GM19328 (cell line): Measurements from ENCODE around the gene HRH2.

Source experiments
- ATAC-seq: cut with Tn5 transposase; IDR thresholded peaks from one replicate; pipeline ENCODE4 v1.9.1; 2021; ENCODE audit warnings: mild to moderate bottlenecking, moderate library complexity; ENCODE audit not compliant: unreplicated experiment

Gene HRH2

DNA sequence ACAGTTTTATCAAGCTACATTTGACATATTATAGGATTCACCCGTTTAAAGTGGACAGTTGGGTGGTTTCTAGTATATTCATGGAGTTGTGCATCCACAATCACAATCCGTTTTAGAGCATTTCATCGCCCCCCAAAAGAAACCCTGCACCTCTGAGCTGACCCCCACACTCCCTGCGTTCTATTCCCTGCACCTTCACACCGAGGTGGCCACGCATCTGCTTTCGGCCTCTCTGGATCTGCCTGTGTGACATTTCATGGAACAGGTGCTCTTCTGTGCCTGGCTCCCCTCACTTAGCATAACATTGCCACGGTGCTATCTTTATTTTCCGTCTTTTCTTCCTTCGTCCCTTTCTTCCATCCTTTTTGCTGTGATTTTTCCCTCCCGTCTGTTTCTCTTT is 32.7 kb downstream of the HRH2 start:
- no peak for ATAC-seq

DNA sequence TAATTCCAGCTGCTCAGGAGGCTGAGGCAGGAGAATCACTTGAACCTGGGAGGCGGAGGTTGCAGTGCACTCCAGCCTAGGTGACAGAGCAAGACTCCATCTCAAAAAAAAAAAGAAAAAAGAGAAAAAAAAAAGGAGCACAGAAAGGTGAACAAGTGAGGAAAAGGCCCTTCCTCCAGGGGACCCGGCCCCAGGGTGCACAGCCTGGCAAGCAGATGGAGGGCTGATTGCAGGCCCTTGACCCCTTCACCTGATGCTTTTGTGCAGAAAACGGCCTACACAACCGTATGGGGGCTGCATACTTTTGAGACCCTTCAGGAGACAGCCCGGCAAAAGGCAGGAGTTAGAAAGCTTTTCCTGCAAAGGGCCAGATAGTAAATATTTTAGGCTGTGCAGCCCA is 33.9 kb downstream of the HRH2 start:
- no peak for ATAC-seq

DNA sequence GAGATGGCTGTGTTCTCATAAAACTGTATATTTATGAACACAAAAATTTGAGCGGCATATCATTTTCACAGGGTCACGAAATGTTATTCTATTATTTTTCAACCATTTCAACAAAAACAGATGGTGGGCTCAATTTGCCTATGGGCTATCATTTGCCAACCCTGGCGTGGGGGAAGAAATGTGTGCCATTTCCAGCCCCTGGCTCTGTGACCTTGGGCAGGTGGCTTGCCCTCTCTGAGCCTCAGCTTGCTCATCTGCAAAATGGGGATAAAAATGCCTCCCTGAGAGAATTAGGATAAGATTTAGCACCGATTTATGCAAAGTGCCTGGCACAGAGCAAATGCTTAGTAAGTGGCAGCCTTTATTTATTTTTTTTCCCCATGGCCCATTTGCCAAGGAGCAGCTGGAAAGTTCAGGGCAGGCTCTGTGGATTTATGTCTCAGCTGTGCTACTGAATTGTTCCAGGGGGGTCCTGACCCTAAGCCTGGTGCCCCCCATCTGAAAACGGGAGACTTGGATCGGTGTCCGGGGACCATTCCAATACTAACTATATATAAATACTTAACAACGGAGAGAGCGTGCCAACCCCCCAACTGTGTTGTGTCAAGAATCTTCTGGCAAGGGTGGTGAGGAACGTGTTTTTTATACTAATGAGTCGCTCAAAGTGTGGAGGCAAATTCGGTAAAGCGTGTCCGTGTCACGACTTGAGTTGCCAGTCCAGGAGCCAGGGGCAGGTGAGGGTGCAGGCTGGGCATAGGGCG is 34.5 kb downstream of the HRH2 start:
- ATAC-seq, result no peak

DNA sequence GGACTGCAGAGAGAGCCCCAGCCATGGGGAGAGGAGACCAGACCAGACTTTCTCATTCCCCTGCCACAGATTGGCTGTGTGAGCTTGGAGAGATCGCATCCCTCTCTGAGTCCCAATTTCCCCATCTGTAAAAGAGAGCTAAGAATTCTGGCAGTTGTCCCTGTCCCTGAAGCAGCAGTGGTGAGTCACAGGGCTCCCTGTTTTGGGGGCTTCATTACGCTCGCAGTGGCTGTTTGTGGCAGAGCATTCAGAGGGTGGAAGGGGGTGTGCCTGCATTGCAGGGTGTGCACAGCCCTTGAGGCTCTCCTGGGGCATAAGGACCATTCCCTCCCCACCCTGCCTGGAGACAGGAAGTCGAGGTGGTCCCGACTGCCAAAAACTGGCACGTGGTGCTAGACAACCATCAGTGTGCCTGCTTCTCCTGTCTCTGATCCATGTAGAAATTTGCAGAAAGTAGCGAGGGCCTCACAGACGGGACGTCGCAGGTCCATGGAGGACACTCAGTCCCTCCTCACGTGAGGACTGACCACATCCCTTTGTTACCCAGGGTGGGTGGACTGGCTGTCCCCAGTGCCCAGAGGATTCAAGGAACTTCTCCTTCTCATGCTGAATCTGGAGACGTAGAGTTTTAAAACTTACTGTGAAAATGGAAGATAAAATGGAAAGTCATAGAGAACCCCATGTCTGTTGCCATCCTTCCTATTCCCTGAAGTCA is 35.3 kb downstream of the HRH2 start:
- no peak for ATAC-seq

DNA sequence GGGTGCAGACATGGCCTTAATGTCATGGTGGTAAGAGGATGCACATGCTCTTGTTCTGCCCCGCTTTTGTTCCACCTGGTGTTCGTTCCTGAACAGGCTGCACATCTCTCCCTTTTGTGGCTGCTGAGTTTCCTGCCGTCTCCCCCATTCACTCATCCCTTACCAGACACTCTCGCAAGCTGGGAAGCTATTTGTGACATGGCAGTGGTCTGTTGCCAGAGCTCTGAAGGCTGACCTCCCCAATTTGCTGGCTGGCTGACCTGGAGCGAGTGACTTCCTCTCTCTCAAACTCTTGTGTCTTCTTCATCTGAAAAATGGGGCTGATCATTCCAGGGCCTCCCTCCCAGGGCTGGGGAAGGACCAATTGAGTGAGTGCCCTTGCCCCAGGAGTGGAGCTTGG is 35.9 kb downstream of the HRH2 start:
- no peak for ATAC-seq

DNA sequence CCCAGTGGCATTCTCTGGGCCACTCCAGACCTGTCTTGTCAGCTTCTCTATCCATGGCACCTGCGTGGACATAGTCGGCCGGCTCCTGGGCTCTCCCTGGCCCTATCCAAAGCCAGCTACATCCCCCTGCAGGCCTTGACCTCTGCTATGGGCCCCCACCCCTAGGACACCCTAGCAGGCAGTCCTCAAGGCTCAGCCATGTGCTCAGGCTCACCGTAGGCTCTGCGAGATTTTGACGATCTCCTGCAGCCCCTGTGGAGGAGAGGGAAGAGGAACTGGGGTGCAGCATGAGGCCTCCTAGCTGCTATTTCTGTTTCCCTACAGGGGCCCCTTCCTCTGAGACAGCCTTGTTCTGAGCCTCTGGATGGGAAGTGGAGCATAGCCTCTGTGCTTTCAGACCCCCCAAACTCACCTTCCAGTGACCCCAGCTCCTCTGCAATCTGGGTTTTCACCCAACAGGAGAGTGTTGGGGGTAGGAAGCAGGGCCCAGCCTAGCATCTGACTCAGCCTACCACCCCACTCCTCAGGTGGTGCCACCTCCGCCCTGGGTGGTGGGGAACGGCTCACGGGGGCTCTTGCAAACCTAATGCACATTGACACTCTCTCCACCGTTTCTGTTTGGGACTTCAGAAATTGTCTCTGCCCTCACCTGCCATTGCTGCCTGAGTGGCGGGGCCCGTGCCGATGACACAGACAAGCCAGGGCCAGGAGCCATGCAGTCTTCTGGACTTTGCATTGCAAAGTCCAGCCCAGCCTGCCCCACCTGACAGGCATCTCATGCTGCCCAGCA is 36.7 kb downstream of the HRH2 start:
- no peak for ATAC-seq

DNA sequence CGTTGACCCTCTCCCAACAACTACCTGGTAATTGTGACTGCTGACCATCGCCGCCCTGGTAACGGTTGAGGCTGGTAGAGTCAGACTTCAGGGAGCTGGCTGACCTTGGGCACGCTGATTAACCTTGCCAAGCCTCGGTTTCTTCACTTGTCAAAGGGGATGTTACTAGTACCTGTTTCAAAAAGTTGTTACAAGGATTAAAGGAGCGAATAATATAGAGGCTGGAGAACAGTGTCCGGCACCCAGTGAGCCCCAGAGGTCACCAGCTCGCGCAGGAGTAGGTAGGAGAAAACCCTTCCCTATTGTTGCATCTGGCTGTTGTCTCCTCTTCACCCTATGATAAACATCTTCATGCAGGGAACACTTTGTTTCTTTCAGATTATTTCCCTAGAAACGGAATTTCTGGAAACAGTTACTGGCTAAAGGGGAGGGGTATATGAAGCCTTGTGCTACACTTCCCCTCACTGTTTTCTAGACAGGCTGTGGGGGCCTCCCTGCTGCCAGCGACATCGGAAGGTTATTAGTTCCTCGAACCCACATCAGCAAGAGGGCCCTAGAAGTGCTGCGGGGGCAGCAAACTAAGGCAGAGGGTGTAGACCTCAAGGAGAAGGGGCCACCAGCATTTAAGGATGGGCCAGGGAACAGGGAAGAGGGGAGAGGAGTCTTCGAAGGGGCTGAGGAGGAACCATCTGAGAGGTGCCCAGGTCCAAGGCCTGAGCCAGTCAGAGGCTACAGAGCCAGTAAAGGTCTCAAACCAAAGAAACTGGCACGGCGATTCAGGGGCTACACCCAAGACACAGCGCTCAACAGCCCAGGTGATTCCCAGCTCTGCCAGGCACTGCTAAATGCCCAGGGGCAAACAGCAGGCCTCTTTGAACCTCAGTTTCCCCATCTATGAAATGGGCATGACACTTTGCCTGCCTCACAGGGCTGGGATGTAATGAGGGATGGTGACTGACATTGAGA is 37.6 kb downstream of the HRH2 start:
- ATAC-seq, result no peak

DNA sequence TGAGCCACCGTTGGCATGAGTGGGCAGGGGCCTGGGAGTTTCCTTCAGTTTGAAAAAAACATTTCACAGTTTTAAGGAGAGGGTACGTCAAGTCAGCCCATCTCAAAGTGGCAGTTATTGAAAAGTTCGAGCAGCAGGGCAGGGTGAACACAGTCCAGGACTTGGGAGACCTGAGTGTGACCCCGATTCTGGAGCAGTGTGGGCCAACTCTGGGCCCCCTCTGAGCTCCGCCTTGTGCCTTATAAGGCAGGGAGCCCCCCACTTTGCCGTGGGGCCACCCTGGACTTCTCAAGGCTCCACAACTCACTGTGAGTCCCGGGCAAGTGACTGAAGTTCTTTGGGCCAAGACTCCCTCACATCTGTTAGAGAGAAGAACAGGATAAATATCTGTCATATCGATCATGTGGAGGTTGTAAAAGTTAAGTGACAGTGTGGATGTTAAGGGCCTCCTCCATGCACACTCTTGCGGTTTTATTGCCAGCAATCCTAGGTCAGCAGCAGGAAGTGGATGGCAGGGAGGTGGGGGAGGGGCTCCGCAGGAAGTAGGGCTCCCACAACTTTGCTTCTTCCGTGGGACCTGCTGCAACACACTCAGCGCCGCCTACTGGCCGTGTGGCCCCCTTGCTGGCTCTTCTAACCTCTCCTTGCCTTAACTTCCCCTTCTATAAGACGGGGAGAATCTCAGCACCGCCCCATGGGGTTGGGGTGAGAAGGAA is 38.4 kb downstream of the HRH2 start:
- ATAC-seq, result no peak

DNA sequence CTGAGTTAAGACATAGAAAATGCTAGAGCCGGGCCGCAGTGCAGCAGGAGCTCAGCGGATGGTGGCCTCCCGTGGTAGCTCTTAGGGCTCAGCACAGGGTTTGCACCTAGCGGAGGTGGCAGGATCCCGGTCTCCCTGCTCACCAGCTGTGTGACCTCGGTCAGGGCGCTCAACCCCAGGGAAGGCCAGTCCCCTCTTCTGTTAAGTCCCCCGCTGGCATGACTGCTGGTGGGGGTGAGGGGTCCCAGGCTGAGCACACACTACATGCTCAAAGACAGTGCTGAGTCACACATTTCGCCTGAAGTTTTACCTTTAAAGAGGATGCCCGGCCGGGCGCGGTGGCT is 39.0 kb downstream of the HRH2 start:
- ATAC-seq, result no peak

DNA sequence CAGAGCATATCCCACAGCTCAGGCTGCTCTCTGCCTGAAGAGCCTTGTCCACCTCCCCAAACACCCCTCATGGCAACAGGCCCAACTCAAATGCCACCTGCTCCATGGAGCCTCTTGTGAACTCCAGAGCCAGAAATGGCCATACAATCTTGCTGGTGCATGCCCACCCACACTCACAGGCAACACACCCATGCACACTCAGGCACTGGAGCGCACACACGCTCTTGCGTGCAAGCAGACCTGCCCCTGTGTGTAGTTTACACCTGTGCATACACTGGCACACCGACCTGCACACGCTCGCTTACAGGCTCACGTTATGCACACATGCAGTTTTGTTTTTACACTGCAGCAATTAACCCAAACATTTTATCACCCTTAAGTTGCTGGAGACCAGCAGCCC is 40.0 kb downstream of the HRH2 start:
- no peak for ATAC-seq

DNA sequence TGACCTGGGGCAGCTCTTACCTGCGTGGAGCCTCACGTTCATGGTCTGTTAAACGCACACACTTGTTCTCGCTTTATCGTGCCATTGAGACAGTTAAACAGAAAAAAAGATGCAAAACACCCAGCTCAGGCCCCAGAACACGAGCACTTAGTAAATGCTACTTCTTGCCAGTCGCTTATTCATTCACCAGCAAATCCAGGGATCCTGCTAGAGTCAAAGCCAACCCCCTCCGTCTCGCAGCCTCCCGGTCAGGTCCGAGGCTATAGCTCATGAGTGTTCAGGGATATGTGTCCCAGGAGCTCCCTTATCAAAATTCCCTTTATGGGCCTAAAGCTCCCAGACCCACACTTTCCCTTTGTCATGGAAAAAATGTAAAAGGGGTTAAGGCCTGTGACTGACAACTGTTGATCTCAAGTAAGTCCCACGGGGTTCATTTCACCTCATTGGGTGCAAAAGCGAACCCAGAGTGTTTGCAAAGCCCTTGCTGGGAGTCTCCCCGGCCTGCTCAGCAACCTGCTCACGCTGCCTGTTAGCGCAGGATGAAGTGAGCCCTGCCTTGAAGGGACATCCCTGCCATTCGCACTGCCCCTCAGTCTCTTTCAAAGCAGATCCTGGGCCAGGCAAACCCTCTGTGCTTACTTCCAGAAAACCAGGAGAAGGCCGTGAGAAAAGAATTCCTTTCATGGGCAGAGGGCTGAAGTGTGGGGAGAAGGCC is 40.7 kb downstream of the HRH2 start:
- ATAC-seq, result no peak

DNA sequence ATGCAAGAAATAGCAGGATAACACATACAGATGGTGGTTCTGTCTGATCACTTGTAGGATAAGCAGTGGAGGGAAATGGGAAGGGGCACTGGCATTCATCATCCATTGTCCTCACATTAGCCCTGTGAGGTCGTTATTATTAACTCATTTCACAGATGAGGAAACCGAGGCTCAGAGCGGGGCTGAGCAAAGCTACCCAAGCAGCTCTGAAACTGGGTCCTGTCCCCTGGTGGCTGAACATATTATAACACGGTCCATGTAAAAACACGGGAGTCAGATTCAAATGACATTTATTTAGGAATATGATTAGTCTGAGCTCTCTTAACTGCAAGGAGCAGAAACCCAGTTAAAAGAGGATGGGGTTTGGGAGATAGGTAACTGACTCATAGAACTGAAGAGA is 43.1 kb downstream of the HRH2 start:
- ATAC-seq, result no peak

DNA sequence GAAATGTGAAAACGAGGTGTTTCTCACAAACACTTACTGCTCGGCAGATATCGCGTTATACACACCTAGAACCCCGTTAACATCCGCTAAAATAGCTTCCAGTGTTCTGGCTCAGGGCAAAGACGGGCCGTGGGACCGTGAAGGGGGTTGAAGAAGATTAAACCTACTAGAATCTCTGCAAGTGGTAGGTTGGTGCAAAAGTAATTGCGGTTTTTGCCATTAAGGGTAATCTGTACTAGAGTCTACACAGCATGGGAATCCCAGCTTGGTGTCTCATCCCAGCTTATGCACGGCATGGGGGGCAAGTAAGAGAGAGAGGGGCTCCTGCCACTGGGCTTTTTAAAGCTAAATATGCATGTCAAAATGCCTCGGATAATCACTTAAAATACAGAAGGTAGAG is 43.9 kb downstream of the HRH2 start:
- ATAC-seq, result no peak

DNA sequence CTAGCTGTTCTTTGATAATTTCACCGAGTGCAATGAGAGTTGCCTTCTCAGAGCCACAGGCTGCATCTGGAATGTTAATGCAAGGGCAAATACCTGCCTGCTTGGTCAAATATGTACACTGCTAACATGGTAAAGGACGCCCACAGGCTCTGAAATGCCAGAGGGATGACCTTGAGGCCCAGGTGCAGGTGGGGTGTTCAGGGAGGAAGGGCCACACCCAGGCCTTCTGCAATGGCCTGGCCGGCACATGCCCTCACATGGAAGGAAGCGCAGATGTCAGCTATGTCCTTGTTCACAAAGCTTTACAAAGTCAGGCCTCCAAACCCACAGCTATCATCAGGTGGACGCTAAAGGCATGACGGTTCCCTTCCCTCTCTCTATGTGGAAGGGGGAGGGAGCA is 48.6 kb downstream of the HRH2 start:
- ATAC-seq, result no peak

DNA sequence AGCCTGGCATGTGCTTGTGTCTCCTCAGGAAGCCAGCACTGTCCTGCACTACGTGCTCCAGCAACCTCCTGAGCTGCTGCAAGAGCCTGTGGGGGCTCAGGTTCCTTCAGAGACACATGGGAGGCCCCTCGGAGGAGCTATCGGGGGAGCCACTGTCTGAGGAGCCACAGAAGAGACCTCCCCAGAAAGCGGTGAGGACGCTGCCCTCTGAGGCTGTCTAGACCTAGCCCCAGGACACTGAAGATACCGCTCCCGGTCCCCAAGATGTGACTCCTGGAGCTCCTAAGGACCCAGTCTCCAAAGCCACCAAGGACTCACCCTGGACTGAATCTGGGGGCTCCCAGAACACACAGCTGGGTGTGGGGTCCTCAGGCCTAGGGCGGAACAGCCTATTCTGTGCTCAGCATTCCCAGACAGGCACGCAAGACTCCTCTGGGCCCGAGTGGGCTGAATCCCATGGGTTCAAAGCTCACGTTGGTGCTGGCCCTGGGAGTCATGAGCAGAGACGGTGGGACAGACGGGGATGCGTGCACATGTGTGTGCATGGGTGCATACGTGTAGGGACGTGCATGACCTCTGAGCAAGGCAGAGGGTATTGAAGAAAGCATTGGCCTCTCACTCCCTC is 50.0 kb downstream of the HRH2 start:
- no peak for ATAC-seq

DNA sequence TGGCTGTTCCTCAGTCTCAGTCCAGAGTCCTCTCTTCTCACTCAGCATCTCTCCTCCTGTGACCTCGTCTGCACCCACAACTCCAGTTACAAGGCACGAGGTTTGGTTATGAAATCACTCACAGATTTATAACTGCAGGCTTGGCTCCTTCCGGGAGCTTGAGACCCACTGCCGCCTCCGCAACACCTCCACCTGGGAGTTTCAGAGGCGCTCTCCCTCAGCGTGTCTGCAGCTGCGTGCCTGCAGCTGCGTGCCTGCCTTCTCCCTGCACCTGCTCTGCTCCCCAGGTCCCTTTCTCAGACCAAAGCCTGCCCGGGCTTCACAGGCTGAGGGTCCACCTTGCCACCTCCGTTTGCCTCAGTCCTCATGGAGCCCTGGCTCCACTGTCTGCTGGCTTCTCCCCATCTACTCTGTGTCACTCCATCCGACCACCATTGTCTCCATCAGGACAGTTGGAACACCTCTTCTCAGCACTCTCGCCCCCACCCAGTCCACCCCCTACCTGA is 51.5 kb downstream of the HRH2 start:
- no peak for ATAC-seq

DNA sequence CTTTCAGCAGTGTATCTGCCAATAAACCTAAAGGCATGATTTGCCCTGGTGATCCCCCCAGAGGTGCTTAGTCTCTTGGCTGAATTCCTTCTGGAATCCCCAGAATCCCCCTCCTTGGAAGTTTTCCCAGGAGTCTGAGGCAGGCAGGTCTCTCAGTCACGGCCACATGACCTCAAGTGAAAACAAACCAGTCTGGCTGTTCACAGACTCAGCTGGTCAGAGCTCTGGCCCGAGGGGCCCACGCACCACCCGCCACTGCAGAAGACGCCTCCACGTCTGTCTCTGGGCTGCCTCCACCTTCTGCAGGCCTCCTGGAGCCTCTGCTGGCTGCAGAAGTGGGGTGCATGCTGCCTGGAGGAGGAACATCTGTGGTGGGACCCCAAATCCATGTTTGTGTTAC is 52.5 kb downstream of the HRH2 start:
- no peak for ATAC-seq

DNA sequence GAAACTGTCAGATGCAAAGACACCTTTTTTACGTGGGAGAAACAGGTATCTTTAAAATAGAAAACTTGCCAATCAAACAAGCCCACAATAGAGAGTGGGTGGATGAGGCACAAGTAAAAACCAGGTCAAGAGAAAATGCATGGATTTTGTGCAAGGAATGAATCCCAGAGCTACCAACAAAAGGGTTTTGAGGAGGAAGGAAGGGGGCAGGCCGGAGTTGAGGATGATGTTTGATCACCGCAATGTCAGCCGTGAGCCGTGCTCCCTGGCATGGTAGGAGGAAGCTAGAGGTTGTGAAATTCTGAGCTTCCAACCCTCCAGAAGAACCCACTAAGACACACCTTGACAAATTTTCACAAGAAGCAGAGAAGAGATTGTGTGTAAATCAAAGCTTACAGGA is 53.2 kb downstream of the HRH2 start:
- ATAC-seq, result no peak
